Left lobe of liver (tissue), 2 donors: ENCODE data around the gene PDK2. TPM values are rescaled to one million over a fixed set of nuclear protein-coding genes. Genes with fewer than 3 reads are reported as not detected.

Experiments
- ATAC-seq: fragments of 200-7000 bp; cut with Tn5 transposase; one replicate; pipeline ENCODE4 v1.9.1; 2020; ENCODE audit warnings: mild to moderate bottlenecking, moderate library complexity
- DNase-seq: peaks from one replicate; pipeline ENCODE4 v3.0.0-alpha.2; 2020; ENCODE audit warnings: low spot score
- total RNA-seq: library from RNA; stranded (reverse); gene quantifications from one replicate; pipeline ENCODE4 v1.2.1, GENCODE V29; 2021
- donor health status: DM: no; HTN: no; CAD: no; lungs with moderate emphysema.
- donor health status: DM: no; HTN: yes; CAD: no.

The PDK2 gene
- 52.0 TPM for total RNA-seq

- DNase-seq (peak; percentile 98), ATAC-seq (peak; percentile 89)
These were observed at the start of gene PDK2 for GRCh38 chr17:50094753-50095619. Gene PDK2 (plus strand): TSS chr17:50095351. CDS start chr17:50095436, 85 bp downstream.

- DNase-seq (no peak), ATAC-seq (peak; percentile 23)
These were observed 49.0 kb upstream of the PDK2 start for GRCh38 chr17:50046179-50046578.

GRCh38 chr17:50046667-50047066 is 48.5 kb upstream of the PDK2 start:
- no peak for DNase-seq

GRCh38 chr17:50047083-50047482 is 48.1 kb upstream of the PDK2 start:
- DNase-seq = no peak
- ATAC-seq = no peak

More at GRCh38 chr17:50046667-50047066, 48.5 kb upstream of the PDK2 start:
- ATAC-seq = no peak

- no peak for ATAC-seq
- no peak for DNase-seq
These were observed 47.5 kb upstream of the PDK2 start for GRCh38 chr17:50047488-50048126.

- ATAC-seq (no peak), DNase-seq (no peak)
These were observed 46.9 kb upstream of the PDK2 start for GRCh38 chr17:50048146-50048720.

GRCh38 chr17:50048988-50049387 is 46.2 kb upstream of the PDK2 start:
- ATAC-seq = no peak
- no peak for DNase-seq

- ATAC-seq = no peak
These were observed 45.5 kb upstream of the PDK2 start for GRCh38 chr17:50049636-50050035.

GRCh38 chr17:50050431-50051032 is 44.6 kb upstream of the PDK2 start:
- ATAC-seq (no peak), DNase-seq (no peak)

More at GRCh38 chr17:50049636-50050035, 45.5 kb upstream of the PDK2 start:
- no peak for DNase-seq

GRCh38 chr17:50051082-50051576 is 44.0 kb upstream of the PDK2 start:
- ATAC-seq (no peak), DNase-seq (no peak)

- ATAC-seq (no peak), DNase-seq (no peak)
These were observed 43.5 kb upstream of the PDK2 start for GRCh38 chr17:50051606-50052005.

- ATAC-seq = no peak
- DNase-seq = no peak
These were observed 42.8 kb upstream of the PDK2 start for GRCh38 chr17:50052241-50052796.

GRCh38 chr17:50052822-50053653 is 42.1 kb upstream of the PDK2 start:
- ATAC-seq (peak; percentile 14), DNase-seq (peak; percentile 57)

- DNase-seq (no peak), ATAC-seq (no peak)
These were observed 41.5 kb upstream of the PDK2 start for GRCh38 chr17:50053654-50053960.

GRCh38 chr17:50055055-50055425 is 40.1 kb upstream of the PDK2 start:
- peak; percentile 4 for ATAC-seq
- no peak for DNase-seq

- DNase-seq (peak; percentile 54), ATAC-seq (peak; percentile 58)
These were observed 39.5 kb upstream of the PDK2 start, which contains the start of gene ITGA3 for GRCh38 chr17:50055426-50056216. Gene ITGA3 (plus strand): TSS chr17:50056110. CDS start chr17:50056440, 330 bp downstream.

- DNase-seq (no peak), ATAC-seq (peak; percentile 67)
These were observed 38.8 kb upstream of the PDK2 start for GRCh38 chr17:50056217-50056960.

- ATAC-seq = no peak
- no peak for DNase-seq
These were observed 38.2 kb upstream of the PDK2 start for GRCh38 chr17:50056961-50057330.
